Retinal pigment epithelial cell (primary cell): ENCODE measurements around the gene ASTL.

Source experiments
- DNase-seq: peaks from one replicate; pipeline ENCODE4 v3.0.0-alpha.2; 2010; ENCODE audit warnings: low read depth
- H3K4me3 ChIP-seq: 2 replicates; pipeline ENCODE4 v1.5.1; 2011; ENCODE audit warnings: mild to moderate bottlenecking, low read length, control low read depth, moderate library complexity
- TF ChIP-seq, protein P1 (sequence below): conservative IDR thresholded peaks from 2 replicates; pipeline ENCODE4 v1.5.1; 2011; ENCODE audit warnings: low read depth, low read length, control low read depth, inconsistent platforms

Gene ASTL

DNA sequence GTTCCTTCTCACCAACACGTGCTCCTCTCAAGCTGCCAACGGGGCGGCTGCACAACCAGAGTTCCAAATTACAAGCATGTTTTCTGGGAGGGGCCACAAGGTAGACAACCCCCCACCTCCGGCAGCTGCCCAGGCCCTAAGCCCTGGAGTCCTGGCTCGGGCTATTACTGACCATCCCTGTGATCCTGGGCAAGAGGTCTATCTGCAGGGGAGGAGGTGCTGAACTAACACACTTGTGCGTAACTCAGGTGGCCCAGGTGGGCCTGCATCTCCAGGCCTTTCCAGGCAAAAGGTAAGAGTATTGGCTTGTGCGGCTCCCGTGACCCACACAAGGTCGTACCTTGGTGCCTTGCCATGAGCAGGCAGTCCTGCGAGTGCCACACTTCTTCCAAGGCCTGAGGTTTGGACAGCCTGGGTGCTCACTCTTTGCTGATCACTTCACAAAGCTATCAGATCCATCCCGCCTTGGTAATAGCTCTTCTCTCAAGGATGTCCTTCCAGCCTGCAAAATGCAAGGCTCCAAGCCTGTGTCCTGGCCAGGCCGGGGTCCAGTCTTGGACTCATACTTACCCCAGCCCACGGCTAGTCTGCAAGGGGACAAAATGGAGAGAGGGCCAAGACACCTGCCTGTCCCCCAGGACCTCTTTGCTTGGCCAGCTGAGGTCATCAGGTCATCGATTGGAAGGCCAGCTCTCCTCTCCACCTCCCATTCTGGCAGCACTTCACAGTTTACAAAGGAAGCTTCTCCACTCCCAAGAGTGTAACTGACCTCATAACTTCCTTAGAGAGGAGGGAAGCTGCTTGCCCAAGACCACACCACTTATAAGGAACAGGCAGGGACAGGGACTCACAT lies 55.9 kb downstream of the ASTL start:
- TF ChIP-seq, protein P1, sequence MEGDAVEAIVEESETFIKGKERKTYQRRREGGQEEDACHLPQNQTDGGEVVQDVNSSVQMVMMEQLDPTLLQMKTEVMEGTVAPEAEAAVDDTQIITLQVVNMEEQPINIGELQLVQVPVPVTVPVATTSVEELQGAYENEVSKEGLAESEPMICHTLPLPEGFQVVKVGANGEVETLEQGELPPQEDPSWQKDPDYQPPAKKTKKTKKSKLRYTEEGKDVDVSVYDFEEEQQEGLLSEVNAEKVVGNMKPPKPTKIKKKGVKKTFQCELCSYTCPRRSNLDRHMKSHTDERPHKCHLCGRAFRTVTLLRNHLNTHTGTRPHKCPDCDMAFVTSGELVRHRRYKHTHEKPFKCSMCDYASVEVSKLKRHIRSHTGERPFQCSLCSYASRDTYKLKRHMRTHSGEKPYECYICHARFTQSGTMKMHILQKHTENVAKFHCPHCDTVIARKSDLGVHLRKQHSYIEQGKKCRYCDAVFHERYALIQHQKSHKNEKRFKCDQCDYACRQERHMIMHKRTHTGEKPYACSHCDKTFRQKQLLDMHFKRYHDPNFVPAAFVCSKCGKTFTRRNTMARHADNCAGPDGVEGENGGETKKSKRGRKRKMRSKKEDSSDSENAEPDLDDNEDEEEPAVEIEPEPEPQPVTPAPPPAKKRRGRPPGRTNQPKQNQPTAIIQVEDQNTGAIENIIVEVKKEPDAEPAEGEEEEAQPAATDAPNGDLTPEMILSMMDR: no peak
- H3K4me3 ChIP-seq: no peak overlapping the region
- DNase-seq: no peak

DNA sequence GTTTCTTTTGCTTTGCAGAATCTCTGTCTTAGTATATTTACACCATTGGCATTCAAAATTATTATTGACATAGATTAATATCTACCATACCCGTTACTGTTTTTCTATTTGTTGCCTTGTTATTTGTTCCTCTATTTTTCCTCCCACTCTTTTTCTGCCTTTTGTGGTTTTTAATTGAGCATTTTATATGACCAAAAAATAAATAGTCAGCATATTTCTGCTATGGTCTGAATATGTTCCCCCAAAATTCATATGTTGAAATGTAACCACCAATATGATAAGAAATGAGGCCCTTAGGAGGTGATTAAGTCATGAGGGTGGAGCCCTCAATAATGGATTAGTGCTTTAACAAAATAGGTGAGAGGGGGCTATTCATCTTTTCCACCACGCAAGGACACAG lies 57.3 kb downstream of the ASTL start:
- no peak for DNase-seq
- TF ChIP-seq, protein P1: no peak
- no peak overlapping the region for H3K4me3 ChIP-seq

DNA sequence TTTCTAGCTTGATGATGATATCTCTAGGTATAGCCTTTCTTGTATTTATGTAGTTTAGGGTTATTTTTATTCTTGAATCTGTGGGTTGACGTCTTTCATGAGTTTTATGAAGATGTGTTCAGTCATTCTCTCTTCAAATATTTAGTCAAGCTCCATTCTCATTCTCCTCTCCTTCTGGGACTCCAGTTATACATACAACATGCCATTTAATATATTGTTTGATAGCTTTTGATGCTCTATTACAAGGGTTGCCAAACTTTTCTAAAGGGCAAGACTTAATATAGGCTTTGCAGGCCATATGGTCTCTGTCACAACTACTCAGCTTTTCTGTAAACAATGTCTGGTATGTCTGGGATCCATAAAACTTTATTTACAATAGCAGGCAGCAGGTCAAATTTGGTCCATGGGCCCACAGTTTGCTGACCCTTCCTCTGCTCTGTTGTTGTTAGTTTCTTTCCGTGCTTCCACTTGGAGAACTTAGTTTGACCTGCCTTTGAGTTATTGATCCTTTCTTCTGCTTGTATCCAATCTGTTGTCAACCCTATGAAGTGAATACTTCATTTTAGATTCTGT lies 63.0 kb downstream of the ASTL start:
- no peak for DNase-seq
- TF ChIP-seq, protein P1: no peak
- H3K4me3 ChIP-seq: no peak overlapping the region

DNA sequence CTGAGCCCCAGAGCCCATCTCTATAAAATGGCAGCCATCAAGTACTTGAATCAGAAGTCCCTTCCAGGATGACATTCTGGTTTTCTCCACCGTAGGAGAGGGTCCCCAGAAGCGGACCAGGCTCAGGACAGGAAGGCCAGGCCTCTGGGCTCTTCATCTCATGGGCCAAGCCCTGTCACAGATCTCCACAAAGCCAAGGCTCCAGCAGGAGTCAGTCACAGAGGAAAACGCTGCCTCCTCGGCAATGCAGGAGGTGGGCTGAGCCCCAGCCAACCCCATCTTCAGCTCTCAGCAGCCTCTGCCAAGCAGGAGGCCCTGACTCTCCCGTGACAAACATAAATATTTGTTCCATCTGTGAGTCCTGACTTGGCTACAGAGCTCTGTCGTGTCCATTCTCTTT lies 64.1 kb downstream of the ASTL start:
- TF ChIP-seq, protein P1: no peak
- no peak for DNase-seq
- H3K4me3 ChIP-seq: no peak overlapping the region

DNA sequence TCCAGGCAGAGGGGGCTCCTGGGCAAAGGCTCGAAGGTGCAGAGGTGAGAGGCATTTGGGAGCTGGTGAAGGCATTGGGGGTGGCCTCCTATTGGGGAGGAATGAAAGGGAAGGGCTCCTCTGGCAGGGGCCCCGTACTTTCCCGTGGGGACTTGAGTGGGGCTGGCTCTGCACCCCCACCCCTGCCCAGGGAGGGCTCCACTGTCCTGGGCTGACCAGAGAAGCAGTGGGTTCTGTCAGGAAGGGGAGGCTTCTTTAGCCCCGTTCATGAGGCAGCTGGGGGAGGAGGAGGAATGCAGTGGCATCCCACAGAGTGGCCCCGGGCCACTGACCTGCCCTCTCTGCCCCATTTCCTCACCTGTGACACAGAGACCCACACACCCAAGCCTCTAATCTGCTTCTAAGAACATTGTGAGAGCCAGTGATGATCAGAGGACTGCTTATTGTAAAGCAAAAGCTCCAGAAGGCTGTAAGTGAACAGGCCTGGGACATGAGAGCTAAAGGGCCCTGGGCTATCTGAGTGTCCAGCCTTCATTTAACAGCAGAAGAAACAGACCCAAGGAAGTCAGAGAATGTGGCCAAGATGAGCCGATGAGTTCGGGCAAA lies 65.0 kb downstream of the ASTL start:
- TF ChIP-seq, protein P1: no peak
- DNase-seq: no peak
- H3K4me3 ChIP-seq: no peak overlapping the region
